ENCODE measurements around the gene MAPK12. TPM values are rescaled to one million over a fixed set of nuclear protein-coding genes. Genes with fewer than 3 reads are reported as not detected.
A peak's percentile ranks its signal among the peaks of the same experiment; 100 is the strongest.

The MAPK12 gene
- total RNA-seq, 3 donors from 2014 or later: 3.8 to 9.8 (median 5.3) TPM

- no peak for DNase-seq (ENCODE audit: low spot score in 2 of 2)
- H3K4me1 ChIP-seq: peaks cover 15 to 28% of the 10 kb centered on the region in 2 donors
- no peak for TF ChIP-seq CTCF (IDR thresholded peaks at IDR 0.05)
- TF ChIP-seq POLR2AphosphoS5 (IDR thresholded peaks at IDR 0.05): no peak
- TF ChIP-seq POLR2A (IDR thresholded peaks at IDR 0.05): peak; percentile 4
- no peaks in the 10 kb centered on the region for H3K36me3 ChIP-seq
- intact Hi-C loops (cut with DNase I; ENCODE audit: low total_unique reads): no loop called here
- peak overlapping the region; percentile 95 to 99 for H3K27ac ChIP-seq
- H3K9me3 ChIP-seq: no peaks in the 10 kb centered on the region
- H3K27me3 ChIP-seq: no peaks in the 10 kb centered on the region
- peak overlapping the region; percentile 77 to 98 (median 93) for H3K4me3 ChIP-seq
Measured at GRCh38 chr22:50245214-50246072, 16.0 kb downstream of the MAPK12 start.

- no peaks in the 10 kb centered on the region for H3K36me3 ChIP-seq
- peak within 1 kb of the TSS; percentile 95 to 99 for H3K27ac ChIP-seq
- intact Hi-C loops (cut with DNase I; ENCODE audit: low total_unique reads): no loop called here
- peak; percentile 93 for DNase-seq (ENCODE audit: low spot score in 2 of 2)
- TF ChIP-seq POLR2AphosphoS5 (IDR thresholded peaks at IDR 0.05) (peak; percentile 95 to 96 (median 96)), CTCF (IDR thresholded peaks at IDR 0.05) (peak in 2 of 3 donors; percentile 7 to 48), POLR2A (IDR thresholded peaks at IDR 0.05) (peak; percentile 74)
- peak within 1 kb of the TSS; percentile 77 to 98 (median 93) for H3K4me3 ChIP-seq
- peaks cover 7 to 20% of the 10 kb centered on the region in 2 donors for H3K4me1 ChIP-seq
- no peaks in the 10 kb centered on the region for H3K9me3 ChIP-seq
- H3K27me3 ChIP-seq: no peaks in the 10 kb centered on the region
Measured at GRCh38 chr22:50244420-50245213, 16.9 kb downstream of the MAPK12 start, which contains the start of gene TUBGCP6. TSS of gene TUBGCP6 (minus strand) at chr22:50245023. CDS start at chr22:50244459, 564 bp downstream.

GRCh38 chr22:50243685-50244419, 17.6 kb downstream of the MAPK12 start:
- intact Hi-C loops (cut with DNase I; ENCODE audit: low total_unique reads): no loop called here
- Histone ChIP-seq H3K4me3 (peak overlapping the region; percentile 77 to 98 (median 93)), H3K36me3 (no peaks in the 10 kb centered on the region), H3K27me3 (no peaks in the 10 kb centered on the region), H3K4me1 (peaks cover 7 to 19% of the 10 kb centered on the region in 2 donors), H3K27ac (peak overlapping the region; percentile 95 to 99), H3K9me3 (no peaks in the 10 kb centered on the region)
- no peak for DNase-seq (ENCODE audit: low spot score in 2 of 2)
- TF ChIP-seq CTCF (IDR thresholded peaks at IDR 0.05) (no peak), POLR2AphosphoS5 (IDR thresholded peaks at IDR 0.05) (no peak), POLR2A (IDR thresholded peaks at IDR 0.05) (no peak)

- peak overlapping the region; percentile 77 to 98 (median 93) for H3K4me3 ChIP-seq
- peaks cover 7 to 19% of the 10 kb centered on the region in 2 donors for H3K4me1 ChIP-seq
- no peaks in the 10 kb centered on the region for H3K27me3 ChIP-seq
- TF ChIP-seq CTCF (IDR thresholded peaks at IDR 0.05) (no peak), POLR2AphosphoS5 (IDR thresholded peaks at IDR 0.05) (no peak), POLR2A (IDR thresholded peaks at IDR 0.05) (no peak)
- intact Hi-C loops (cut with DNase I; ENCODE audit: low total_unique reads): no loop called here
- no peak for DNase-seq (ENCODE audit: low spot score in 2 of 2)
- no peaks in the 10 kb centered on the region for H3K9me3 ChIP-seq
- no peak overlapping the region for H3K27ac ChIP-seq
- H3K36me3 ChIP-seq: no peaks in the 10 kb centered on the region
Measured at GRCh38 chr22:50242406-50242949, 19.0 kb downstream of the MAPK12 start.

Measured in breast epithelium (tissue), 4 donors.